ENCODE data around the gene TNFRSF14. TPM values are rescaled to one million over a fixed set of nuclear protein-coding genes. Genes with fewer than 3 reads are reported as not detected.
A peak's percentile ranks its signal among the peaks of the same experiment; 100 is the strongest.

The TNFRSF14 gene
- total and polyA plus RNA-seq, 9 of the 15 experiments (the other 6 are each of a cell fraction or from before 2014, with no cell fraction given), result 0.11 to 2.3 (median 0.68) TPM; not detected in 2

DNA sequence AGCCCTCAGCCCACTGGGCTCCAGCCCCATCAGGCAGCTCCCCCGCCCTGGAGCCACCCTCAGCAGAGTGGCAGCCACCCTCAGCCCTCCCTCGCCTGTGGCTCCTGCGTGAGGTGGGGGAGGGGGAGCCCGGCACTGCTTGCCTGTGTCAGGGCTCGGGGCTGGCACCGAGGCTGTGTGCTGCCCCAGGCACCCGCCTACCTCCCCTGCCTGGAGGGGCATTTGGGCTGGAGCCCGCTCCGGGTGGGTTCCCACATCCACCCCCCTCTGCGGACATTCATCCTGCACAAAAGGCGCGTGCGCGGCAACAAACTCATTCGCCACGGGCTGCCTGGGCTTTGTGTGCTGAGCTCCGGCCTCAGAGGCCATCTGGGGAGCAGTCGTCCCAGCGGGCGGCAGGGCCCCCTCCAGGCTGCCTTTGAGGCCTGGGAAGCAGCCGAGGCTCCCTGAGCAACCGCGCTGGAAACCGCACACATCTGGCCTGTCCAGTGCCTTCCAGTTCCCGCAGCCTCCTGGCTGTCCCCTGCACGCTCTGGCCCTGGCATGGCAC is 12.6 kb upstream of the TNFRSF14 start:
- H3K9me3 ChIP-seq (replicated peaks; ENCODE audit: control insufficient read depth, insufficient read depth, low read depth, low read length), result no peaks in the 10 kb centered on the region
- peaks cover 7% of the 10 kb centered on the region for H3K9me1 ChIP-seq (ENCODE audit: control insufficient read depth, insufficient read depth, low read length)
- ChIA-PET POLR2A (interaction anchor here (0.6 to 1.5 kb wide), 3 partner anchors 17 to 1342 kb away, joined by 3 to 6 read pairs (median 5); partner anchors contain the start of gene PANK4), CTCF (ENCODE audit: low intra/inter-chr PET ratio) (no interaction called here)
- FAIRE-seq (peak; percentile 29), DNase-seq (ENCODE audit: extremely low read depth in 1 of 4, low spot score in 3 of 4) (peak in 1 of 4 experiments; percentile 62), ATAC-seq (no peak)
- no peaks in the 10 kb centered on the region for H3K36me3 ChIP-seq (ENCODE audit: control insufficient read depth, insufficient read depth, low read length)
- H3K79me2 ChIP-seq (ENCODE audit: control insufficient read depth, insufficient read depth, low read length), result peaks cover 9% of the 10 kb centered on the region; the same call in 1 of the 3 replicates
- H3K4me2 ChIP-seq (ENCODE audit: insufficient read depth, low read length), result peak overlapping the region; percentile 82; the same call in 1 of the 2 replicates
- peak overlapping the region; percentile 78; the same call in 2 of the 3 replicates for H3K27ac ChIP-seq (ENCODE audit: extremely low read depth, low read depth, low read length)
- no peak overlapping the region for H3K4me3 ChIP-seq
- H3K4me1 ChIP-seq (replicated peaks in 1 of 2; ENCODE audit: control insufficient read depth in 2 of 2, insufficient read depth in 2 of 2, low read length in 2 of 2), result peaks cover 68 to 96% of the 10 kb centered on the region in 2 experiments
- peak overlapping the region; percentile 75 for H2AFZ ChIP-seq (ENCODE audit: low read depth, low read length)
- no peaks in the 10 kb centered on the region; the same call in 1 of the 2 replicates for H4K20me1 ChIP-seq (replicated peaks; ENCODE audit: control insufficient read depth, insufficient read depth, low read length)
- no TSS peak for BruUV-seq (replicated peaks)
- 38% methylated on average over 25 of the region's 26 CpGs for WGBS (ENCODE audit: insufficient coverage, low coverage, missing lambda C conversion rate)
- H3K9ac ChIP-seq (ENCODE audit: insufficient read depth in 1 of 2, low read depth in 2 of 2, low read length in 2 of 2), result peak overlapping the region; percentile 47 to 90; a peak in 3 of 4 replicates
- in situ Hi-C loops (cut with MboI) (loop anchor here (25.0 kb wide), 1 partner anchor 356 kb away; the partner anchor contains the start of gene FAAP20), intact Hi-C loops (cut with micrococcal nuclease) (loop anchor here (10.0 kb wide), 2 partner anchors 101 to 349 kb away; partner anchors contain the start of gene FAAP20)
- 0 out of 5 replicates have a peak, but pooled peaks cover 0 to 4% of the 10 kb centered on the region in 2 experiments for H3K27me3 ChIP-seq (ENCODE audit: control insufficient read depth in 2 of 2, insufficient read depth in 2 of 2, low read length in 2 of 2)
- TF ChIP-seq HMGN3 (IDR thresholded peaks at IDR 0.05; ENCODE audit: borderline replicate concordance, extremely low read depth, insufficient read length, low read depth, low read length) (peak; percentile 7), CCAR2 (IDR thresholded peaks at IDR 0.05; ENCODE audit: low read depth, low read length) (no peak), TEAD4 (IDR thresholded peaks at IDR 0.05; ENCODE audit: low read length) (no peak), TEAD4 (CRISPR knock-in tag; IDR thresholded peaks at IDR 0.05; ENCODE audit: borderline replicate concordance) (no peak), MYBL2 (IDR thresholded peaks at IDR 0.05; ENCODE audit: low read depth) (no peak), MYBL2 (CRISPR knock-in tag; IDR thresholded peaks at IDR 0.05; ENCODE audit: borderline replicate concordance) (no peak), NRF1 (conservative IDR thresholded peaks at IDR 0.05 in 1 of 2, IDR thresholded peaks at IDR 0.05 in 1 of 2) (peak; percentile 10 to 51; a peak in 3 of 4 replicates), DDX20 (tag; IDR thresholded peaks at IDR 0.05; ENCODE audit: low read depth) (no peak)
- TF ChIP-seq, protein P1, sequence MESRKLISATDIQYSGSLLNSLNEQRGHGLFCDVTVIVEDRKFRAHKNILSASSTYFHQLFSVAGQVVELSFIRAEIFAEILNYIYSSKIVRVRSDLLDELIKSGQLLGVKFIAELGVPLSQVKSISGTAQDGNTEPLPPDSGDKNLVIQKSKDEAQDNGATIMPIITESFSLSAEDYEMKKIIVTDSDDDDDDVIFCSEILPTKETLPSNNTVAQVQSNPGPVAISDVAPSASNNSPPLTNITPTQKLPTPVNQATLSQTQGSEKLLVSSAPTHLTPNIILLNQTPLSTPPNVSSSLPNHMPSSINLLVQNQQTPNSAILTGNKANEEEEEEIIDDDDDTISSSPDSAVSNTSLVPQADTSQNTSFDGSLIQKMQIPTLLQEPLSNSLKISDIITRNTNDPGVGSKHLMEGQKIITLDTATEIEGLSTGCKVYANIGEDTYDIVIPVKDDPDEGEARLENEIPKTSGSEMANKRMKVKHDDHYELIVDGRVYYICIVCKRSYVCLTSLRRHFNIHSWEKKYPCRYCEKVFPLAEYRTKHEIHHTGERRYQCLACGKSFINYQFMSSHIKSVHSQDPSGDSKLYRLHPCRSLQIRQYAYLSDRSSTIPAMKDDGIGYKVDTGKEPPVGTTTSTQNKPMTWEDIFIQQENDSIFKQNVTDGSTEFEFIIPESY (CRISPR knock-in tag; IDR thresholded peaks at IDR 0.05), result peak; percentile 84
- TF ChIP-seq, protein P2, sequence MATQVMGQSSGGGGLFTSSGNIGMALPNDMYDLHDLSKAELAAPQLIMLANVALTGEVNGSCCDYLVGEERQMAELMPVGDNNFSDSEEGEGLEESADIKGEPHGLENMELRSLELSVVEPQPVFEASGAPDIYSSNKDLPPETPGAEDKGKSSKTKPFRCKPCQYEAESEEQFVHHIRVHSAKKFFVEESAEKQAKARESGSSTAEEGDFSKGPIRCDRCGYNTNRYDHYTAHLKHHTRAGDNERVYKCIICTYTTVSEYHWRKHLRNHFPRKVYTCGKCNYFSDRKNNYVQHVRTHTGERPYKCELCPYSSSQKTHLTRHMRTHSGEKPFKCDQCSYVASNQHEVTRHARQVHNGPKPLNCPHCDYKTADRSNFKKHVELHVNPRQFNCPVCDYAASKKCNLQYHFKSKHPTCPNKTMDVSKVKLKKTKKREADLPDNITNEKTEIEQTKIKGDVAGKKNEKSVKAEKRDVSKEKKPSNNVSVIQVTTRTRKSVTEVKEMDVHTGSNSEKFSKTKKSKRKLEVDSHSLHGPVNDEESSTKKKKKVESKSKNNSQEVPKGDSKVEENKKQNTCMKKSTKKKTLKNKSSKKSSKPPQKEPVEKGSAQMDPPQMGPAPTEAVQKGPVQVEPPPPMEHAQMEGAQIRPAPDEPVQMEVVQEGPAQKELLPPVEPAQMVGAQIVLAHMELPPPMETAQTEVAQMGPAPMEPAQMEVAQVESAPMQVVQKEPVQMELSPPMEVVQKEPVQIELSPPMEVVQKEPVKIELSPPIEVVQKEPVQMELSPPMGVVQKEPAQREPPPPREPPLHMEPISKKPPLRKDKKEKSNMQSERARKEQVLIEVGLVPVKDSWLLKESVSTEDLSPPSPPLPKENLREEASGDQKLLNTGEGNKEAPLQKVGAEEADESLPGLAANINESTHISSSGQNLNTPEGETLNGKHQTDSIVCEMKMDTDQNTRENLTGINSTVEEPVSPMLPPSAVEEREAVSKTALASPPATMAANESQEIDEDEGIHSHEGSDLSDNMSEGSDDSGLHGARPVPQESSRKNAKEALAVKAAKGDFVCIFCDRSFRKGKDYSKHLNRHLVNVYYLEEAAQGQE (IDR thresholded peaks at IDR 0.05; ENCODE audit: borderline replicate concordance), result peak; percentile 67
- TF ChIP-seq, protein P2 (CRISPR knock-in tag; IDR thresholded peaks at IDR 0.05; ENCODE audit: low read depth), result no peak
